ENCODE measurements around the gene DIPK1B.
"Not testable (repeated sequence)": the region's sequence is repeated elsewhere in the genome, so short reads cannot be mapped to it uniquely, and the experiment has no call there.

Gene DIPK1B

GRCh38 chr9:136697821-136698526 lies 14.4 kb upstream of the DIPK1B start:
- no peak overlapping the region; the same call in 1 of the 2 replicates for H3K27ac ChIP-seq
- no peak for TF ChIP-seq CTCF (conservative IDR thresholded peaks at IDR 0.05)
- no peak for TF ChIP-seq ZFX (IDR thresholded peaks at IDR 0.05)

- H3K27ac ChIP-seq: no peak overlapping the region
- TF ChIP-seq ZFX (IDR thresholded peaks at IDR 0.05): no peak
Observed at GRCh38 chr9:136698635-136699246, 13.6 kb upstream of the DIPK1B start.

- no peak for TF ChIP-seq ZFX (IDR thresholded peaks at IDR 0.05)
- no peak for TF ChIP-seq CTCF (conservative IDR thresholded peaks at IDR 0.05)
- no peak overlapping the region for H3K27ac ChIP-seq
Observed at GRCh38 chr9:136700304-136700703, 12.1 kb upstream of the DIPK1B start.

- H3K27ac ChIP-seq: no peak overlapping the region
- TF ChIP-seq CTCF (conservative IDR thresholded peaks at IDR 0.05) (no peak), ZFX (IDR thresholded peaks at IDR 0.05) (no peak)
Observed at GRCh38 chr9:136700959-136701667, 11.3 kb upstream of the DIPK1B start.

GRCh38 chr9:136701668-136702053 lies 10.7 kb upstream of the DIPK1B start:
- H3K27ac ChIP-seq: no peak overlapping the region
- TF ChIP-seq ZFX (IDR thresholded peaks at IDR 0.05) (no peak), CTCF (conservative IDR thresholded peaks at IDR 0.05) (no peak)

- TF ChIP-seq CTCF (conservative IDR thresholded peaks at IDR 0.05) (no peak), ZFX (IDR thresholded peaks at IDR 0.05) (no peak)
- H3K27ac ChIP-seq: no peak overlapping the region
Observed at GRCh38 chr9:136703276-136703860, 9.0 kb upstream of the DIPK1B start.

GRCh38 chr9:136704741-136705140 lies 7.6 kb upstream of the DIPK1B start:
- H3K27ac ChIP-seq: not testable (repeated sequence)

- TF ChIP-seq CTCF (conservative IDR thresholded peaks at IDR 0.05) (no peak), ZFX (IDR thresholded peaks at IDR 0.05) (no peak)
- no peak overlapping the region for H3K27ac ChIP-seq
Observed at GRCh38 chr9:136705564-136705963, 6.8 kb upstream of the DIPK1B start.
